CD14-positive monocyte (primary cell): Measurements from ENCODE around the gene L1TD1. TPM values are rescaled to one million over a fixed set of nuclear protein-coding genes. Genes with fewer than 3 reads are reported as not detected.

Experiments
- DNase-seq, 3 donors: peaks; one replicate each; pipeline ENCODE4 v3.0.0-alpha.2; 2011 to 2022
- H2AFZ ChIP-seq: 2 replicates; pipeline ENCODE4 v1.6.0; 2012; ENCODE audit warnings: mild to moderate bottlenecking, low read depth, low read length, inconsistent platforms; ENCODE audit not compliant: insufficient read depth, poor library complexity, severe bottlenecking
- H3K27ac ChIP-seq, 2 donors: 1 replicate in 1 of 2; 2 replicates in 1 of 2; pipeline ENCODE4 v1.5.1; 2012 to 2013; ENCODE audit warnings: low read length in 2 of 2, control low read depth in 1 of 2, inconsistent platforms in 1 of 2, low read depth in 1 of 2, mild to moderate bottlenecking in 1 of 2
- H3K27me3 ChIP-seq, 2 donors: one replicate each; pipeline versions ENCODE4 v1.6.0 to v1.6.1; 2011 to 2013; ENCODE audit warnings: low read length in 2 of 2; ENCODE audit not compliant: control insufficient read depth in 2 of 2, insufficient read depth in 2 of 2
- H3K36me3 ChIP-seq, 2 donors: replicated peaks in 1 of 2; 1 replicate in 1 of 2; 2 replicates in 1 of 2; pipeline versions ENCODE4 v1.5.1 to v1.6.1; 2012 to 2013; ENCODE audit warnings: low read length in 2 of 2, control low read depth in 1 of 2, inconsistent platforms in 1 of 2, mild to moderate bottlenecking in 1 of 2; ENCODE audit not compliant: insufficient read depth in 2 of 2, control insufficient read depth in 1 of 2
- H3K4me1 ChIP-seq, 2 donors: 1 replicate in 1 of 2; 2 replicates in 1 of 2; pipeline versions ENCODE4 v1.5.1 to v1.6.1; 2012 to 2013; ENCODE audit warnings: low read length in 2 of 2, control low read depth in 1 of 2, inconsistent platforms in 1 of 2, mild to moderate bottlenecking in 1 of 2, moderate library complexity in 1 of 2; ENCODE audit not compliant: insufficient read depth in 2 of 2, control insufficient read depth in 1 of 2
- H3K4me2 ChIP-seq: replicated peaks from 2 replicates; pipeline ENCODE3; 2012; ENCODE audit warnings: low read length, moderate library complexity, mild to moderate bottlenecking; ENCODE audit not compliant: poor library complexity, severe bottlenecking; ENCODE audit errors: extremely low read depth
- H3K4me3 ChIP-seq, 3 experiments: fragments of 200-600 bp in 1 of 3; sonication (generic) in 1 of 3; replicated peaks in 1 of 3; 1 replicate in 2 of 3; 2 replicates in 1 of 3; pipeline ENCODE4 v1.5.1; 2011 to 2013; ENCODE audit warnings: low read length in 3 of 3, mild to moderate bottlenecking in 3 of 3, control low read depth in 2 of 3, low read depth in 2 of 3, inconsistent platforms in 1 of 3, moderate library complexity in 1 of 3
- H3K79me2 ChIP-seq: 2 replicates; pipeline ENCODE4 v1.6.0; 2012; ENCODE audit warnings: mild to moderate bottlenecking, control low read depth, inconsistent platforms, low read length, moderate library complexity; ENCODE audit not compliant: insufficient read depth
- H3K9ac ChIP-seq: 2 replicates; pipeline ENCODE4 v1.6.0; 2017; ENCODE audit warnings: low read length, mild to moderate bottlenecking; ENCODE audit not compliant: insufficient read depth, poor library complexity, severe bottlenecking
- H3K9me3 ChIP-seq, 2 donors: replicated peaks in 1 of 2; 1 replicate in 1 of 2; 2 replicates in 1 of 2; pipeline versions ENCODE4 v1.5.1 to v1.6.1; 2012 to 2013; ENCODE audit warnings: low read length in 2 of 2, control low read depth in 1 of 2; ENCODE audit not compliant: control insufficient read depth in 1 of 2, insufficient read depth in 1 of 2
- H4K20me1 ChIP-seq: 2 replicates; pipeline ENCODE4 v1.6.0; 2012; ENCODE audit warnings: mild to moderate bottlenecking, low read length, control low read depth, moderate library complexity; ENCODE audit not compliant: insufficient read depth
- H3K27ac Mint-ChIP-seq, 7 donors: one replicate each; pipeline ENCODE4 v1.8.0; 2020; ENCODE audit warnings: mild to moderate bottlenecking in 7 of 7, mixed read lengths in 7 of 7, moderate library complexity in 6 of 7, inconsistent platforms in 2 of 7
- H3K27me3 Mint-ChIP-seq, 3 donors: one replicate each; pipeline ENCODE4 v1.8.0; 2021 to 2022; ENCODE audit warnings: low read depth in 3 of 3, mild to moderate bottlenecking in 3 of 3, mixed read lengths in 3 of 3, moderate library complexity in 3 of 3, inconsistent platforms in 1 of 3
- H3K36me3 Mint-ChIP-seq, 2 donors: one replicate each; pipeline ENCODE4 v1.8.0; 2020; ENCODE audit warnings: mixed read lengths in 2 of 2, inconsistent platforms in 1 of 2, mild to moderate bottlenecking in 1 of 2
- H3K4me1 Mint-ChIP-seq: one replicate; pipeline ENCODE4 v1.8.0; 2020; ENCODE audit warnings: mild to moderate bottlenecking, mixed read lengths
- H3K4me3 Mint-ChIP-seq, 2 donors: one replicate each; pipeline ENCODE4 v1.8.0; 2020; ENCODE audit warnings: mild to moderate bottlenecking in 2 of 2, mixed read lengths in 2 of 2, moderate library complexity in 1 of 2
- H3K9me3 Mint-ChIP-seq, 7 donors: one replicate each; pipeline ENCODE4 v1.8.0; 2020 to 2022; ENCODE audit warnings: mixed read lengths in 7 of 7, mild to moderate bottlenecking in 6 of 7, moderate library complexity in 6 of 7, inconsistent platforms in 2 of 7
- WGBS: methylation state at CpG from one replicate; pipeline ENCODE4 v1.1.5; 2013; ENCODE audit warnings: missing lambda C conversion rate; ENCODE audit not compliant: insufficient coverage; 5-methylcytosine and 5-hydroxymethylcytosine counted together
- intact Hi-C, 2 donors: fragments of 100-400 bp; cut with micrococcal nuclease; formaldehyde crosslinking; loops; one replicate each; pipeline versions ENCODE4 v1.15.0 to v1.15.1; 2023
- polyA plus RNA-seq, 3 donors: library from polyadenylated mRNA; depleted of rRNA in 1 of 3; unstranded in 2 of 3; stranded (reverse) in 1 of 3; fragments of 300-500 nt in 2 of 3; fragments of >200 nt in 1 of 3; fragmentation: Illumina TruSeq in 2 of 3; gene quantifications; 1 replicate in 2 of 3; 2 replicates in 1 of 3; pipeline ENCODE4 v1.2.3, GENCODE V29; 2012 to 2021
- TF ChIP-seq, protein P1 (sequence below): fragments of 200-600 bp; IDR thresholded peaks from one replicate; pipeline ENCODE4 v1.8.0; 2022; ENCODE audit warnings: antibody characterized with exemption, mild to moderate bottlenecking

The L1TD1 gene
- polyA plus RNA-seq, 3 donors: 0.09 to 0.22 (median 0.12) TPM

DNA sequence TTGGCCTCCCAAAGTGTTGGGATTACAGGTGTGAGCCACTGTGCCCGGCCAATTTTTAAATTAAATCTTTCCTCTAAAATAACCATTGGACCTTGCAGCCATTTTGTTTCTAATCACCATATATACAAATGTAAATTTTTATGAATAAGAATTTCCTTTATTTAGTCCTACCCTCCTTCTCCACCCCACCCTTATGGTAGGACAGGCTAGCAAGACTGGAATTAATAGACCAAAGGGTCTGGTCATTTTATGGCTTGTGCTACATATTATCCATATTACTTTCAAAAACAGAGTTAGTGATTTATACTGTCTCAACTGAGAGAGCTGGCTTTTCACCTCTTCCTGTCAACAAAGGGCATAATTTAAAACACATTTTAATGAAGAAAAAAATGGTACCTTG lies 26.5 kb downstream of the L1TD1 start:
- H3K27me3 Mint-ChIP-seq: peaks cover 0 to 8% (median 0%) of the 10 kb centered on the region in 3 donors
- WGBS: no CpG with 5 or more reads among the region's 1 CpG

GRCh38 chr1:62222321-62222720 lies 27.7 kb downstream of the L1TD1 start:
- intact Hi-C loops: no loop called here
- Mint-ChIP-seq H3K27me3 (peaks cover 0 to 8% (median 0%) of the 10 kb centered on the region in 3 donors), H3K36me3 (no peaks in the 10 kb centered on the region), H3K4me3 (no peak overlapping the region), H3K9me3 (peaks cover 0 to 2% (median 0%) of the 10 kb centered on the region in 7 donors), H3K27ac (peak overlapping the region in 1 of 7 donors; percentile 68), H3K4me1 (peaks cover 14% of the 10 kb centered on the region)
- H2AFZ ChIP-seq: no peak overlapping the region
- no peak overlapping the region for H3K27ac ChIP-seq
- no peak for DNase-seq
- H3K4me1 ChIP-seq: peaks cover 0 to 7% of the 10 kb centered on the region in 2 donors
- H3K27me3 ChIP-seq: no peaks in the 10 kb centered on the region
- H3K9ac ChIP-seq: no peak overlapping the region
- H3K9me3 ChIP-seq: no peaks in the 10 kb centered on the region
- WGBS: 90% methylated on average over 3 of the region's 9 CpGs
- no peak overlapping the region for H3K4me3 ChIP-seq
- TF ChIP-seq, protein P1, sequence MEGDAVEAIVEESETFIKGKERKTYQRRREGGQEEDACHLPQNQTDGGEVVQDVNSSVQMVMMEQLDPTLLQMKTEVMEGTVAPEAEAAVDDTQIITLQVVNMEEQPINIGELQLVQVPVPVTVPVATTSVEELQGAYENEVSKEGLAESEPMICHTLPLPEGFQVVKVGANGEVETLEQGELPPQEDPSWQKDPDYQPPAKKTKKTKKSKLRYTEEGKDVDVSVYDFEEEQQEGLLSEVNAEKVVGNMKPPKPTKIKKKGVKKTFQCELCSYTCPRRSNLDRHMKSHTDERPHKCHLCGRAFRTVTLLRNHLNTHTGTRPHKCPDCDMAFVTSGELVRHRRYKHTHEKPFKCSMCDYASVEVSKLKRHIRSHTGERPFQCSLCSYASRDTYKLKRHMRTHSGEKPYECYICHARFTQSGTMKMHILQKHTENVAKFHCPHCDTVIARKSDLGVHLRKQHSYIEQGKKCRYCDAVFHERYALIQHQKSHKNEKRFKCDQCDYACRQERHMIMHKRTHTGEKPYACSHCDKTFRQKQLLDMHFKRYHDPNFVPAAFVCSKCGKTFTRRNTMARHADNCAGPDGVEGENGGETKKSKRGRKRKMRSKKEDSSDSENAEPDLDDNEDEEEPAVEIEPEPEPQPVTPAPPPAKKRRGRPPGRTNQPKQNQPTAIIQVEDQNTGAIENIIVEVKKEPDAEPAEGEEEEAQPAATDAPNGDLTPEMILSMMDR: no peak
- no peaks in the 10 kb centered on the region for H3K36me3 ChIP-seq
- H3K79me2 ChIP-seq: no peaks in the 10 kb centered on the region
- no peaks in the 10 kb centered on the region for H4K20me1 ChIP-seq
- no peak overlapping the region for H3K4me2 ChIP-seq

More for the DNA sequence above, 26.5 kb downstream of the L1TD1 start:
- H3K27ac Mint-ChIP-seq: no peak overlapping the region
- Histone ChIP-seq H3K36me3 (no peaks in the 10 kb centered on the region), H3K4me3 (no peak overlapping the region), H3K9me3 (no peaks in the 10 kb centered on the region), H3K9ac (no peak overlapping the region), H3K27me3 (no peaks in the 10 kb centered on the region), H2AFZ (no peak overlapping the region), H3K27ac (no peak overlapping the region), H3K79me2 (no peaks in the 10 kb centered on the region), H3K4me2 (no peak overlapping the region), H3K4me1 (peaks cover 0 to 7% of the 10 kb centered on the region in 2 donors), H4K20me1 (no peaks in the 10 kb centered on the region)
- no peak overlapping the region for H3K4me3 Mint-ChIP-seq
- peaks cover 0 to 5% (median 0%) of the 10 kb centered on the region in 7 donors for H3K9me3 Mint-ChIP-seq
- DNase-seq: no peak
- intact Hi-C loops: no loop called here
- no peaks in the 10 kb centered on the region for H3K36me3 Mint-ChIP-seq
- TF ChIP-seq, protein P1: no peak
- peaks cover 14% of the 10 kb centered on the region for H3K4me1 Mint-ChIP-seq
